NCI-H345 treated with DMSO at 0.1 percent for 48 hours (cell line): ENCODE measurements around the gene ANXA1.
"Not testable (repeated sequence)": the region's sequence is repeated elsewhere in the genome, so short reads cannot be mapped to it uniquely, and the experiment has no call there.

Experiments used
- DNase-seq: peaks from one replicate; lab custom pipeline; 2025; ENCODE audit not compliant: unreplicated experiment; lab: John Stamatoyannopoulos, UW

ANXA1 gene

GRCh38 chr9:73165911-73166310, 14.2 kb downstream of the ANXA1 start:
- no peak for DNase-seq

DNA sequence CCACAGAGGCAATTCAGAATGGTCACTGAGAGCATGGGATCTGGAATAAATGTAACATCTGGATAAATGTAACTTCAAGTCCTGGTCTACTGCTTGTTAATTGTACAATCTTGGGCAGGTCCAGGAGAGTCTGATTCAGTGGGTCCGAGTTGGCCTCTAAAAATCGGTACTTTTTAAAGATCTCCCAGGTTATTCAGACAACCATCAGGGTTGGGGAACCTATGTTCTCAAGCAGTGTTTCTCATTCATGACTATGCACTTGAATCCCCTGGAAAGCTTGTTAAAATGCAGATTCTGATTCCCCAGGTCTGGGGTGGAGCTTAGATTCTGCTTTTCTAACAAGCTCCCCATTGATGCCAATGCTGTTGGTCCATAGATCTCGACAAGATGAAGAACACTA, 14.8 kb downstream of the ANXA1 start:
- DNase-seq: no peak

GRCh38 chr9:73167614-73168013, 15.9 kb downstream of the ANXA1 start:
- DNase-seq: no peak

GRCh38 chr9:73168298-73168934, 16.8 kb downstream of the ANXA1 start:
- DNase-seq: no peak

DNA sequence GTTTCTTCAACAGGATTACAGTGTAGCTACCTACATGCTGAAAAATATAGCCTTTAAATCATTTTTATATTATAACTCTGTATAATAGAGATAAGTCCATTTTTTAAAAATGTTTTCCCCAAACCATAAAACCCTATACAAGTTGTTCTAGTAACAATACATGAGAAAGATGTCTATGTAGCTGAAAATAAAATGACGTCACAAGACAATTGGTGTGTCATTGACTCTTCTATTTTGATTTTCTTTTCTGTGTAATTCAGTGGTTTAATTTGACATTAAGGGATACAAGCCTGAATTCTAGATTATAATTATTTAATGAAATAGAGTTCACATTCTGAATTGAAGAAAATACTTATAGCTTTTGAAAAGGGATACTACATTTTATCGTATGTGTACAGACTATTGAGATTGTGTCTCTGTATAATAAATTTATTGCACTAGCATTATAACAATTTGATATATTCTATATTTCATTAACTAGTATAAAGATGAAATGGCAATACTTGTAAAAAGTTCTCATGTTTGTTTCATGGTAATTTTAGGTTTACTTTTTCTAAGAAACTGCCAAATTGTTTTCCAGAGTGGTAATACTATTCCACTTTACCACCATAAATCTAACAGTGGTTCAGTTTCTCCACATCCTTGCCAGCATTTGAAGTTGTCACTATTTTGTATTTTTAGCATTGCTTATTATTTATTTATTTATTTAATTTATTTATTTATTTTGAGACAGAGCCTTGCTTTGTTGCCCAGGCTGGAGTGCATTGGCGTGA, 18.7 kb downstream of the ANXA1 start:
- no peak for DNase-seq

- no peak for DNase-seq
Observed at GRCh38 chr9:73172901-73173215, 21.2 kb downstream of the ANXA1 start.

- no peak for DNase-seq
Observed at GRCh38 chr9:73173557-73174329, 22.1 kb downstream of the ANXA1 start.

DNA sequence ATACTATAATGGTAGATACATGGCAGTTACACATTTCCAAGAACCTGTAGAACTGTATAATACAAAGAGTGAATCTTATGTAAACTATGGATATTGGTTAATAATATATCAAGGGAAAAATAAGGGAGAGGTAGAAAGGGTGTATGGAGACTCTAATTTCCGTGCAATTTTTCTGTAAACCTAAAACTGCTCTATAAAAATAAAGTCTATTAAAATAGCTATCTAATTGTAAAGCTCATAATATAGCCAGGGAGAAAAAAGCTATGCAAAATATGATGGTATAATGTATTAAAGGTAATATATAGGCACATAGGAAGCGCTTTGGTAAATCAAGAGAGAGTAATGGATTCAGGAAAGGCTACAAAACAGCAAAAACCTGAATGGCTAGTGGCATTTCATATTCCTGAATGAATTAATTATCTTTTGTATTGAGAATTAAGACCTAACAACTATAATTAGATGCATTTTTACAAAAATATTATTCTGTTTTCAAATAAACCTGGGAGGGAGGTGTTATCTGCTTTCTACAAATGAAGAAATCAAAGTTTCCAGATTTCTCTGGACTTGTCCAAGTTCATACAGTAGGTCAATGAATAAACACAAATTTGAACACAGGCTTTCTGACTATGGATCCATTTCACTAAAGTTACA, 22.8 kb downstream of the ANXA1 start:
- DNase-seq: no peak

GRCh38 chr9:73176450-73176875, 24.8 kb downstream of the ANXA1 start:
- DNase-seq: no peak

GRCh38 chr9:73178044-73178443, 26.4 kb downstream of the ANXA1 start:
- DNase-seq: no peak

- DNase-seq: no peak
Observed at GRCh38 chr9:73179589-73179988, 27.9 kb downstream of the ANXA1 start.

GRCh38 chr9:73180403-73180802, 28.7 kb downstream of the ANXA1 start:
- no peak for DNase-seq

- no peak for DNase-seq
Observed at GRCh38 chr9:73182928-73183327, 31.3 kb downstream of the ANXA1 start.

GRCh38 chr9:73183428-73183827, 31.8 kb downstream of the ANXA1 start:
- no peak for DNase-seq

- peak; percentile 11 for DNase-seq
Observed at GRCh38 chr9:73183917-73184861, 32.5 kb downstream of the ANXA1 start.

- not testable (repeated sequence) for DNase-seq
Observed at GRCh38 chr9:73191109-73191508, 39.4 kb downstream of the ANXA1 start.

DNA sequence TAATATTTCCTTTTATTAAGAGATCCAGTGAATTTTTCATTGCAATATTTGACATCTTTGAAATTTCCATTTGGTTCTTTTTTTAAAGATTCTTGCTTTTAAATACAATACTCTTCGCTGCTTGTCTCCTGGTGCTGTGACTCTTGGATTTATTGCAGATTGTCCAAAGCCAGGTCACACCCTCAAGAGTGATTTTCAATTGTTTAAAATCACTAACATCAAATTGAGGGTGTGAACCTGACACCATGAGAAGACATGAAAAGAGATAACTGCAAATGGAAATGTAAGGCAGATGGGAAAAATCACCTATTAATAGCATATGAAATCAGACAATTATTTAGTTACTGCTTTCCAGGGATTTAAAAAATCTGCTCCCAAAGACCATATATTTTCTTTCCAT, 42.6 kb downstream of the ANXA1 start:
- DNase-seq: no peak

GRCh38 chr9:73199448-73199847, 47.8 kb downstream of the ANXA1 start:
- no peak for DNase-seq

DNA sequence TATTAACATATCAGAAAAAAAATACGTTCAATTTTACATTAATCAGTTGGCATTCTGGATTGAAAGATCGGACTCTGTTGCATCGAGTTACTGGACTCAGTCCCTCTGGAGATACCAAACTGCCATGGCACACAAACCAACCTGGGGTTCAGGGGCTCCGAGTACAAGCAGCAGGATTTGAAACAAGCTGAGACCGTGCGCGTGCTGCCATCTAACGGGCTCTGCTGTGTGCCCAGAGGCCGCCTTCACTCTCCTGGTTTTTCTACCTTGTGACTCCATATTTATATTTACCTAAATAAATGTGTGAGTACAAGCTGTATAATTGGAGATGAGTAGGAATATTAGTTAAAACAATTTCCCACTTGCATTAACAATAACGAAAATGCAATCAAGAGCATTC, 48.2 kb downstream of the ANXA1 start:
- no peak for DNase-seq

DNA sequence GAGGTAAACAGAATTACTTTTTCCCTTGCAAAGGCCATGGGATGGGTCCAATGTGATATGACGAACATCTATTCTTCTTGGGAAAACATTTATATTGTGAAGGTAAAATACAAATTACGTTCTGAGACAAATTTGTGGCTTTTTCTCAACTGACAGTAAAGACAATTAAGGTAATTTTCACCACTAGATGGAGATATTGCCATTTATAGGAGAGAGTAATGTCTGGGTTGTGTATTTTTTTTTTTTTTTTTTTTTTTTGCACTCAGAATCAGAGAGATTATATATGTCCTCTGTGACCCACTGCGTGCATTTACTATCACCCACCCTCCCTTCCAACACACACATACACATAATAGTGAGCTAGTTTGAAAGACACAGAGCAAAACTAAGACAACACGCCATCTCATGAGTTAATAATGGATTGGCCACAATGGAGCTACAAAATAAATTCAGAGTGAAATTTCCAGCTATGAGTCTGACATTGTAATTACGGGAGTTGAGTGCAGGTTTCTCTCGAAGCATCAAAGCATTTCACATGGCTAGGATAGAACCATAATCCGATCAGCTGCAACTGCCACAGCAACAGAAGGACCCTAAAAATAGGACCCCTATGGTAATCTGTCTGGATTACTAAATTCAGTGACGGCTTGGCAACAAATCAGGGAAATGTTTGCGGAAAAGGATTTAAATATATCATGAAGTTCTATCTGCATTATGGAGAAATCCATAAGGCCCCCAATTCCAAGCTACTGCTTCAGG, 49.2 kb downstream of the ANXA1 start:
- DNase-seq: no peak
